Effector memory CD4-positive, alpha-beta T cell (primary cell): Measurements from ENCODE around the gene CFAP410.

Experiments
- DNase-seq, 3 donors: peaks; one replicate each; pipeline ENCODE4 v3.0.0-alpha.2; 2020
- H3K27ac ChIP-seq: 2 replicates; pipeline ENCODE4 v1.7.0; 2013; ENCODE audit warnings: mild to moderate bottlenecking, low read length, moderate library complexity; ENCODE audit not compliant: insufficient read depth, poor library complexity, severe bottlenecking
- H3K27me3 ChIP-seq: replicated peaks from 2 replicates; pipeline ENCODE4 v1.7.0; 2013; ENCODE audit warnings: mild to moderate bottlenecking, low read length; ENCODE audit not compliant: insufficient read depth, control insufficient read depth, poor library complexity, severe bottlenecking
- H3K36me3 ChIP-seq: 2 replicates; pipeline ENCODE4 v1.7.0; 2013; ENCODE audit warnings: mild to moderate bottlenecking, low read length, moderate library complexity; ENCODE audit not compliant: control insufficient read depth, insufficient read depth
- H3K4me1 ChIP-seq: 2 replicates; pipeline ENCODE4 v1.7.0; 2013; ENCODE audit warnings: low read length, mild to moderate bottlenecking; ENCODE audit not compliant: control insufficient read depth, insufficient read depth, poor library complexity, severe bottlenecking
- H3K4me3 ChIP-seq: 2 replicates; pipeline ENCODE4 v1.7.0; 2013; ENCODE audit warnings: low read length, low read depth, mild to moderate bottlenecking; ENCODE audit not compliant: insufficient read depth, poor library complexity, severe bottlenecking
- H3K9me3 ChIP-seq: 2 replicates; pipeline ENCODE4 v1.7.0; 2013; ENCODE audit warnings: mild to moderate bottlenecking, low read length, moderate library complexity; ENCODE audit not compliant: control insufficient read depth

The CFAP410 gene

GRCh38 chr21:44316277-44316900, 22.8 kb downstream of the CFAP410 start:
- no peak overlapping the region for H3K27ac ChIP-seq
- peaks cover 89% of the 10 kb centered on the region for H3K36me3 ChIP-seq
- no peaks in the 10 kb centered on the region for H3K9me3 ChIP-seq

DNA sequence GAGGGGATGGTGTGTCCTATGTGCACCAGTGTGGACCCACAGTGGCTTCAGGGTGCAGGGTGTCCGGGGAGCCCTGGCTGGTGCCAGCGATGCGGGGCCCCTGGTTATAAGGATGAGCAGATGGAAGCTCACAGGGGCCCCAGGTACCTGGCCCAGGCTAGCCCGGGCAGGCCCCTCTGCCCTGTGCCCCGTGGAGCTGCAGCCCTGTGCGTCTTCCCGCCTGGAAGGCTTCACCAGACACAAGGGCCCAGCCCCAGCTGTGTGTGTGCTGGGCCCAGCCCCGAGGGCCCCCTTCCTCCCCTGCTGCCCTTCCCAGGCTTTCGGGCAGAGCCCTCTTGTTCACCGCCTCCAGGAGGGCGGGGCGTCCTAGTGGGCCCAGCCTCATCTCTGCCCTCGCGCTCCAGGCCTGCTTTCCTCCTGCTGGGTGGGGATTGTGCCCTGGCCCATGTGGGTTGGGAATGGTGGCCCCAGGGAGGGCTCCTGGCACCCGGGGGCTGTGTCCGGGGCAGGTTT, 23.4 kb downstream of the CFAP410 start:
- no peaks in the 10 kb centered on the region for H3K27me3 ChIP-seq
- peaks cover 92% of the 10 kb centered on the region for H3K36me3 ChIP-seq

More at GRCh38 chr21:44316277-44316900, 22.8 kb downstream of the CFAP410 start:
- Histone ChIP-seq H3K4me3 (no peak overlapping the region), H3K4me1 (no peaks in the 10 kb centered on the region), H3K27me3 (no peaks in the 10 kb centered on the region)
- no peak for DNase-seq

DNA sequence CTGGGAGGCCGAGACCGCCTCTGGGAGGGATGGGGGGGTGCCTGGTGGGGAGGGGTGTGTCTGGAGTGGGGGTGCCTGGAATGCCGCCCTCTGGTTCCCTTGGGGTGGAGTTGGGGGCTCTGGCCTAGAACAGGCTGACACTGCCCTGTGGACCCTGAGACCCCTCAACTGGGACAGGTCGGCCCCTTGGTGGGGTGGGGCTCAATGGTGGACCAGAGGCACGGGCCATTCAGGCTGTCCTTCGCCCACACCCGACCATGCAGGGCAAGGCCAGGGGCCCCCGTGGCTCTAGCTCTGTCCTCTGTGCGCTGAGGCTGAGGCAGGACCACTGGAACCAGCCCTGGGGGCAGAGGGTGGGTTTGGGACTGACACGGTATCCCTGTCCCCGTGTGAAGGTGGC, 24.6 kb downstream of the CFAP410 start:
- Histone ChIP-seq H3K27ac (no peak overlapping the region), H3K27me3 (no peaks in the 10 kb centered on the region), H3K9me3 (no peaks in the 10 kb centered on the region), H3K4me1 (no peaks in the 10 kb centered on the region), H3K4me3 (no peak overlapping the region), H3K36me3 (peaks cover 97% of the 10 kb centered on the region)
- DNase-seq = no peak

More for the DNA sequence above, 23.4 kb downstream of the CFAP410 start:
- Histone ChIP-seq H3K4me1 (no peaks in the 10 kb centered on the region), H3K27ac (no peak overlapping the region), H3K4me3 (no peak overlapping the region), H3K9me3 (no peaks in the 10 kb centered on the region)
- DNase-seq = no peak

DNA sequence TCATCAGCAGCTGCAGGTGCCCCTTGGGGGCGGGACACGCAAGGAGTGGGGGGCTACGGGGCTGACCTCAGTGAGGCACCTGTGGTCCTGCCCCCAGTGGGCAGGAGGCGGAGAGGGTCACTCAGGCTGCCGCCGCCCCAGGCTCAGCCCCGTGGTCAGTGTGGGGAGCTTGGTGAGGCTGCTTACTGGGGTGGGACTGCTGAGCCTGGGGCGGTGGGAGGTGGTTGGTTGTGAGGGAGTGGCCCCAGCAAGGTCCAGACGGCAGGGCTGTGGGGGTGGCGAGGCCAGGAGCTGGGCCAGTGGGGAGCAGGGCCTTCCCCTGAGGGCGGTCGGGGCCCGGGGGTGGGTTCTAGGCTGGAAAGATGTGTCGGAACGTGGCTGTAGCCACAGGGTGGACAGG, 25.1 kb downstream of the CFAP410 start:
- no peak overlapping the region for H3K4me3 ChIP-seq
- no peaks in the 10 kb centered on the region for H3K4me1 ChIP-seq
- no peak for DNase-seq
- peaks cover 97% of the 10 kb centered on the region for H3K36me3 ChIP-seq
- no peaks in the 10 kb centered on the region for H3K27me3 ChIP-seq
- no peak overlapping the region for H3K27ac ChIP-seq
- no peaks in the 10 kb centered on the region for H3K9me3 ChIP-seq

DNA sequence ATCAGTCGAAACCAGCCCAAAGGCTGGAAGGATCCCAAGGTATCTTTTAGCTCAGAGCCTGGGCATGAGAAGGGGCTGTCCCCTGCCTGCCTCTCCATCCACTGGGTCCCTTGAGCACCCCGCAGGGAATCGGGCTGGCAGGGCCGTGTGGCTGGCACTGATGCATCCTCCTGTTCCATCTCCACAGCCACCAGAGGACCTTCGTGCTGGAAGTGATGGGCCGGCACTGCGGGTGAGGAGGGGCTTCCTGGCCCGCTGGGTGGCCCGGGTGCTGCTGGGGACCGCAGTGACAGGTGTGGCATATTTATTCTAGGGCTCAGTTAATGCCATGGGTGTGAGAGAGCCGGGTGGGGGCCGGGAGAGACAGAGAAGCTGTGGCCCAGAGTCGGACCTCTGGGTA, 25.7 kb downstream of the CFAP410 start:
- DNase-seq = no peak
- no peak overlapping the region for H3K4me3 ChIP-seq
- H3K27ac ChIP-seq = no peak overlapping the region
- no peaks in the 10 kb centered on the region for H3K4me1 ChIP-seq
- H3K9me3 ChIP-seq = no peaks in the 10 kb centered on the region
- H3K27me3 ChIP-seq = no peaks in the 10 kb centered on the region
- peaks cover 91% of the 10 kb centered on the region for H3K36me3 ChIP-seq

GRCh38 chr21:44312716-44313115, 26.5 kb downstream of the CFAP410 start:
- Histone ChIP-seq H3K4me3 (no peak overlapping the region), H3K36me3 (peaks cover 89% of the 10 kb centered on the region), H3K4me1 (no peaks in the 10 kb centered on the region), H3K9me3 (no peaks in the 10 kb centered on the region), H3K27ac (no peak overlapping the region), H3K27me3 (no peaks in the 10 kb centered on the region)
- DNase-seq = no peak

DNA sequence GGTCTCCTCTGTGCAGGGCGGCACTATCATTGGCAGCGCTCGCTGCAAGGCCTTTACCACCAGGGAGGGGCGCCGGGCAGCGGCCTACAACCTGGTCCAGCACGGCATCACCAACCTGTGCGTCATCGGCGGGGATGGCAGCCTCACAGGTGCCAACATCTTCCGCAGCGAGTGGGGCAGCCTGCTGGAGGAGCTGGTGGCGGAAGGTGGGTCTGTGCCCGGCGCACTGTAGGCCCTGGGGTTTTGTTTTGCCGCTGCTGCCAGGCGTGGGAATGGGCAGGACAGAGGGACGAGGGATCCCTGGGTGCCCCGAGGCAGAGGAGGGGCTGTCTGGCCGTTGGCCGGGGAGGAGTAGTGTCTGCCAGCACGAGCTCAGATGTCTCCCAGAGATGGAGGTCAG, 27.1 kb downstream of the CFAP410 start:
- Histone ChIP-seq H3K9me3 (no peaks in the 10 kb centered on the region), H3K27me3 (no peaks in the 10 kb centered on the region), H3K27ac (no peak overlapping the region), H3K36me3 (peaks cover 89% of the 10 kb centered on the region), H3K4me1 (no peaks in the 10 kb centered on the region), H3K4me3 (no peak overlapping the region)
- no peak for DNase-seq

DNA sequence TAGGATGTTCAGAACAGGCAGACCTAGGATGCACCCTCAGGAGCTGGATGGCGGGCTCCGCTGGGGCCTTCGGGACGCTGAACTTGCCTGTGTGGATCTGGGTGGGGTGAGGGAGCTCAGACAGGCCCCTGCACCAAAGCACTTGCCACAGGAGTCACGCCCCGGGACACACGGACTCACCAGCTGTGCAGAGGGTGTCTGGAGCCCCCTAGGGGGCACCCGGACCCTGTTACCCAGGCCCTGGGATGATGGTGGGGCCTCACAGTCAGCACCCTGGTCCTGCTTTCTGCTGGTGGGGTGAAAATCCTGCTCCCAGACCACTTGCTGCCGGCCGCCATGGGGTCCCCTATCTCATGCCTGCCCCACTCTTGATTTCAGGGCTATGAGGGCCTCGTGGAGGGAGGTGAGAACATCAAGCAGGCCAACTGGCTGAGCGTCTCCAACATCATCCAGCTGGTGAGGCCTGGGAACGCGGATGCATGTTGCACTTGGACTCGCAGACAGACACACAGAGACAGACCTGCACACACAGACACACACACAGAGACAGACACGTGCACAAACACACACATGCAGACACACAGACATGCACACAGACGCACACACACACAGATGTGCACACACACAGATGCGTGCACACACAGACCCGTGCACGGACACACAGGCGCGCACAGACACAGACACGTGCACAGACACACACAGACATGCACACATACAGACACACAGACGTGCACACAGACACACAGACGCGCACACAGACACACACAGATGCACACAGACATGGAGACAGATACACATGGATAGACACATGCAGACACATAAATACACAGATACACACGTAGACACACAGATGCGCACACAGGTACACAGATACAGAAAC, 28.3 kb downstream of the CFAP410 start:
- Histone ChIP-seq H3K27me3 (no peaks in the 10 kb centered on the region), H3K36me3 (peaks cover 82% of the 10 kb centered on the region), H3K4me1 (no peaks in the 10 kb centered on the region), H3K27ac (no peak overlapping the region), H3K9me3 (no peaks in the 10 kb centered on the region), H3K4me3 (no peak overlapping the region)
- no peak for DNase-seq

GRCh38 chr21:44306936-44307704, 32.1 kb downstream of the CFAP410 start:
- Histone ChIP-seq H3K27me3 (no peaks in the 10 kb centered on the region), H3K27ac (no peak overlapping the region), H3K36me3 (peaks cover 47% of the 10 kb centered on the region), H3K4me3 (no peak overlapping the region), H3K4me1 (peaks cover 25% of the 10 kb centered on the region), H3K9me3 (no peaks in the 10 kb centered on the region)
- DNase-seq = no peak
